Gastroesophageal sphincter (tissue), 4 donors: Measurements from ENCODE around the gene PRDM16. TPM values are rescaled to one million over a fixed set of nuclear protein-coding genes. Genes with fewer than 3 reads are reported as not detected.
A peak's percentile ranks its signal among the peaks of the same experiment; 100 is the strongest.

Experiments used
- ATAC-seq: fragments of 150-250 bp; one replicate; pipeline ENCODE4 v1.9.1; 2016; ENCODE audit warnings: mild to moderate bottlenecking, moderate library complexity
- H3K27ac ChIP-seq, 4 donors: fragments of 200-600 bp; sonication (generic) in 3 of 4; 1 replicate in 3 of 4; 2 replicates in 1 of 4; pipeline ENCODE4 v1.5.1; 2016 to 2019
- H3K27me3 ChIP-seq: fragments of 200-600 bp; sonication (generic); one replicate; pipeline ENCODE4 v1.5.1; 2019
- H3K36me3 ChIP-seq, 2 donors: fragments of 200-600 bp; sonication (generic); one replicate each; pipeline ENCODE4 v1.5.1; 2019; ENCODE audit warnings: control low read depth in 1 of 2
- H3K4me1 ChIP-seq, 3 donors: fragments of 200-600 bp; sonication (generic); 1 replicate in 2 of 3; 2 replicates in 1 of 3; pipeline ENCODE4 v1.5.1; 2016 to 2019; ENCODE audit warnings: control low read depth in 2 of 3
- H3K4me3 ChIP-seq, 2 donors: fragments of 200-600 bp; sonication (generic); one replicate each; pipeline ENCODE4 v1.5.1; 2019; ENCODE audit warnings: mild to moderate bottlenecking in 1 of 2, moderate library complexity in 1 of 2
- H3K9me3 ChIP-seq, 3 donors: fragments of 200-600 bp; sonication (generic); one replicate each; pipeline ENCODE4 v1.5.1; 2017 to 2019; ENCODE audit warnings: control low read depth in 2 of 3
- EP300 ChIP-seq: sonication (generic); formaldehyde crosslinking; IDR thresholded peaks from one replicate; pipeline ENCODE4 v1.6.1; 2017; ENCODE audit warnings: antibody characterized with exemption, mild to moderate bottlenecking
- POLR2A ChIP-seq, 2 donors: fragments of 450-650 bp; IDR thresholded peaks; one replicate each; pipeline ENCODE4 v1.6.1; 2017; ENCODE audit warnings: antibody characterized with exemption in 2 of 2, mild to moderate bottlenecking in 2 of 2, moderate library complexity in 1 of 2
- POLR2AphosphoS5 ChIP-seq: sonication (generic); formaldehyde crosslinking; IDR thresholded peaks from one replicate; pipeline ENCODE4 v1.6.1; 2017; ENCODE audit warnings: antibody characterized with exemption
- WGBS, 2 donors: methylation state at CpG; one replicate each; pipeline ENCODE4 v1.1.5; 2018; ENCODE audit warnings: low coverage in 1 of 2; 5-methylcytosine and 5-hydroxymethylcytosine counted together
- total RNA-seq, 4 donors: library from RNA; depleted of rRNA; stranded (reverse); fragments of >200 nt; gene quantifications; one replicate each; pipeline ENCODE4 v1.1.0, GENCODE V29; 2016
- TF ChIP-seq, protein P1 (sequence below), 4 experiments: fragments of 200-600 bp in 2 of 4; fragments of 450-650 bp in 2 of 4; sonication (generic) in 1 of 4; IDR thresholded peaks; one replicate each; pipeline ENCODE4 v1.5.1; 2017 to 2019; ENCODE audit warnings: antibody characterized with exemption in 4 of 4, mild to moderate bottlenecking in 2 of 4, moderate library complexity in 2 of 4

The PRDM16 gene
- total RNA-seq, 4 donors from 2014 or later, result 1.1 to 3.4 (median 1.6) TPM

DNA sequence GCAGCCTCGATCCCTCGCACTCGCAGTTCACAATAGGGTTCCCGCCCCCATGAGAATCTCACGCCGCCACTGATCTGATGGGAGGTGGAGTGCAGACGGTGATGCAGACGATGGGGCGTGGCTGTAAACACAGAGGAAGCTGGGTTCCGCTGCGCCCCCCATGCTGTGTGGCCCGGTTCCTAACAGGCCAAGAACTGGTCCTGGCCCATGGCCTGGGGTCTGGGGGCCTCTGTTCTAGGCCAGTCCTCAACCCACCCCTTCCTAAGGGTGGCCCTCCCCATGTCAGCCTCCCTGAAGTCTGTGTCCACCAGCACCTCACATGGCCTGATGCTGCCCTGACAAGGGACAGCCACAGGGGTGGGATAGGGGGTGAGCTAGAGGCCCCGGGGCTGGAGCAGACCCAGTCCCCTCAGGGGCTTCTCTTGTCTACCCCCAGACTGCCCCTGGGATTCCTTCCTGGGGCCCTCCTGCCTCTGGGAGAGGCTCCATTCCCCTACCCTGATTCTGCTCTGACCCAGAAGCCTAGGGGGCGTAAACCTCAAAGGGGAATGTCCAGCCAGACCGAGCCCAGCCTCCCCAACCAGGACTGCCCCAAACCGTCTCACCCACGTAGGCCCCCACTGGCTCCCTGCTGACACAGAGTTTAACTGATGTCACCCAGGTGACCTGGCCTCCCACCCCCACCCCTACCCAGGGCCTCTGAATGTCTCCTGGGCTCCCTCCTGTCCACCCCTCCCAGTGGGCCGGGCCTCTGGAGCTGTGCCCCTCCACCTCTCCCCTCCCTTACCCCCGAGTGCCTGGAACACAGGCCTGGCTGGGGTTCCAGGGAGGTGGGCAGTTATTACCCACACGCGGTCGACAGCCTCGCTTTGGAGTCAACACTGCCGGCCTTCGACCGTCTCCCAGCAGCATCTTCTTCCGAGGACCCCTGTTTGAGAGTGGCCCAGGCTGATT lies 370.6 kb downstream of the PRDM16 start:
- H3K36me3 ChIP-seq, result no peaks in the 10 kb centered on the region
- H3K27me3 ChIP-seq, result peaks cover 91% of the 10 kb centered on the region
- H3K4me3 ChIP-seq, result no peak overlapping the region
- peaks cover 0 to 8% (median 0%) of the 10 kb centered on the region in 3 donors for H3K9me3 ChIP-seq
- 71% methylated on average over 15 of the region's 27 CpGs; no CpG with 5 or more reads in 1 of the 2 donors for WGBS, 2 donors
- no peak for TF ChIP-seq POLR2AphosphoS5
- TF ChIP-seq, protein P1, sequence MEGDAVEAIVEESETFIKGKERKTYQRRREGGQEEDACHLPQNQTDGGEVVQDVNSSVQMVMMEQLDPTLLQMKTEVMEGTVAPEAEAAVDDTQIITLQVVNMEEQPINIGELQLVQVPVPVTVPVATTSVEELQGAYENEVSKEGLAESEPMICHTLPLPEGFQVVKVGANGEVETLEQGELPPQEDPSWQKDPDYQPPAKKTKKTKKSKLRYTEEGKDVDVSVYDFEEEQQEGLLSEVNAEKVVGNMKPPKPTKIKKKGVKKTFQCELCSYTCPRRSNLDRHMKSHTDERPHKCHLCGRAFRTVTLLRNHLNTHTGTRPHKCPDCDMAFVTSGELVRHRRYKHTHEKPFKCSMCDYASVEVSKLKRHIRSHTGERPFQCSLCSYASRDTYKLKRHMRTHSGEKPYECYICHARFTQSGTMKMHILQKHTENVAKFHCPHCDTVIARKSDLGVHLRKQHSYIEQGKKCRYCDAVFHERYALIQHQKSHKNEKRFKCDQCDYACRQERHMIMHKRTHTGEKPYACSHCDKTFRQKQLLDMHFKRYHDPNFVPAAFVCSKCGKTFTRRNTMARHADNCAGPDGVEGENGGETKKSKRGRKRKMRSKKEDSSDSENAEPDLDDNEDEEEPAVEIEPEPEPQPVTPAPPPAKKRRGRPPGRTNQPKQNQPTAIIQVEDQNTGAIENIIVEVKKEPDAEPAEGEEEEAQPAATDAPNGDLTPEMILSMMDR (IDR thresholded peaks at IDR 0.05), result no peak
- no peak for TF ChIP-seq EP300
- no peak for TF ChIP-seq POLR2A (IDR thresholded peaks at IDR 0.05)
- ATAC-seq, result no peak
- peak overlapping the region in 1 of 4 donors; percentile 2 for H3K27ac ChIP-seq
- H3K4me1 ChIP-seq, result no peaks in the 10 kb centered on the region

GRCh38 chr1:3440300-3440681 lies 371.3 kb downstream of the PRDM16 start:
- Histone ChIP-seq H3K27ac (peak overlapping the region in 1 of 4 donors; percentile 2), H3K9me3 (peaks cover 0 to 9% (median 0%) of the 10 kb centered on the region in 3 donors), H3K36me3 (no peaks in the 10 kb centered on the region), H3K4me1 (no peaks in the 10 kb centered on the region), H3K27me3 (peaks cover 94% of the 10 kb centered on the region), H3K4me3 (no peak overlapping the region)
- WGBS, 2 donors, result 27 to 30% methylated on average over 2 to 6 of the region's 10 CpGs
- TF ChIP-seq, protein P1 (IDR thresholded peaks at IDR 0.05), result no peak
- TF ChIP-seq POLR2AphosphoS5, result no peak
- TF ChIP-seq EP300, result no peak
- no peak for TF ChIP-seq POLR2A (IDR thresholded peaks at IDR 0.05)
- no peak for ATAC-seq

- peaks cover 95% of the 10 kb centered on the region for H3K27me3 ChIP-seq
- no peaks in the 10 kb centered on the region for H3K4me1 ChIP-seq
- 51% methylated on average over 7 of the region's 20 CpGs; no CpG with 5 or more reads in 1 of the 2 donors for WGBS, 2 donors
- TF ChIP-seq POLR2A (IDR thresholded peaks at IDR 0.05) (no peak), POLR2AphosphoS5 (no peak), EP300 (no peak)
- TF ChIP-seq, protein P1 (IDR thresholded peaks at IDR 0.05), result no peak
- ATAC-seq, result no peak
- H3K9me3 ChIP-seq, result peaks cover 0 to 15% (median 0%) of the 10 kb centered on the region in 3 donors
- no peak overlapping the region for H3K4me3 ChIP-seq
- H3K27ac ChIP-seq, result peak overlapping the region in 1 of 4 donors; percentile 48
- no peaks in the 10 kb centered on the region for H3K36me3 ChIP-seq
Observed at GRCh38 chr1:3440711-3441409, 371.9 kb downstream of the PRDM16 start.

DNA sequence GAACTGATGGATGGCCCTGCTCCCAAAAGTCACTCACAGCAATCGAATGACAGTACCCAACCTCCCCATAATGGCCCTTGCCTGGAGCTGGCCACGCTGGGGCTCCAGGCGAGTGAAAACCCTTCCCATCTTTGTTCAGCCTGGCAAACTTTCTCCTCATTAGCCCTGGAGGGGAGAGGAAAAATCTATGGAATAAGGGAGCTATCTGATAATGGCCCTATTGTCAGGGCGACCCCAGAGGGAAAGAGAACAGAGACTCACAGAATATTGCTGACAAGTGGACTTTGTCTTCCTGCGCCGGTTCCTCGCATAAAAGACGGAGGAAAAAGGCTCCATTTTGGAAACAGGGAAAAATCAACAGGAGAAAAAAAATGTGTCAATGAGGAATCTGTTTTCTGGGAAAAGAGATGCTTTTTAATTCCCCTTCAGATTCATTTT lies 372.4 kb downstream of the PRDM16 start:
- 42 to 54% methylated on average over 6 to 7 of the region's 8 CpGs for WGBS, 2 donors
- no peak overlapping the region for H3K4me3 ChIP-seq
- no peak overlapping the region for H3K27ac ChIP-seq
- H3K36me3 ChIP-seq, result no peaks in the 10 kb centered on the region
- H3K9me3 ChIP-seq, result peaks cover 0 to 20% (median 1%) of the 10 kb centered on the region in 3 donors
- H3K27me3 ChIP-seq, result peaks cover 93% of the 10 kb centered on the region
- ATAC-seq, result no peak
- no peak for TF ChIP-seq EP300
- no peaks in the 10 kb centered on the region for H3K4me1 ChIP-seq

GRCh38 chr1:3441880-3442279 lies 372.9 kb downstream of the PRDM16 start:
- Histone ChIP-seq H3K4me1 (no peaks in the 10 kb centered on the region), H3K4me3 (no peak overlapping the region), H3K27ac (peak overlapping the region in 1 of 4 donors; percentile 37), H3K9me3 (peaks cover 0 to 24% (median 1%) of the 10 kb centered on the region in 3 donors), H3K36me3 (no peaks in the 10 kb centered on the region), H3K27me3 (peaks cover 88% of the 10 kb centered on the region)
- 57 to 74% methylated on average over 2 to 3 of the region's 8 CpGs for WGBS, 2 donors
- no peak for ATAC-seq
- TF ChIP-seq, protein P1 (IDR thresholded peaks at IDR 0.05), result no peak
- TF ChIP-seq POLR2AphosphoS5, result no peak
